ENCODE data around the gene TESK2. TPM values are rescaled to one million over a fixed set of nuclear protein-coding genes. Genes with fewer than 3 reads are reported as not detected.

The TESK2 gene
- total and polyA plus RNA-seq, 2 of the 13 experiments (the other 11 are each of a cell fraction or from before 2014, with no cell fraction given), result 5.5 to 9.6 TPM

DNA sequence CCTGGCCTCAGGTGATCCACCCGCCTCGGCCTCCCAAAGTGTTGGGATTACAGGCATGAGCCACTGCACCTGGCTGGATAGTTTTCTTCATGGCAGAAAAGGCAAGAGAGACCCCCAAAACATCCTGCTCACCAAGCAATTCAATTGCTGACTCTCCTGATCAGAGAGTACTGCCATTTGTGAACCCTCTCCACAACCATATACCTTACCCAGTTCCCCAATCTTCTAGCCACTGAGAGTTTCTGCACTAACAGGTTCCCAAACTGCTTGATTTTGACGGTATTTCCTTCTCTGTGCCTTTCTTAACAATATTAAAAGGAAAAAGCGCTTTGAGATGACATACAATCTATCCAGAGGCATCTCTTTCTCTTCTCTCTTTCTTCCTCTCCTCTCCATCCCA is 110.8 kb downstream of the TESK2 start:
- H4K20me1 ChIP-seq (ENCODE audit: insufficient read depth, low read length), result no peaks in the 10 kb centered on the region
- H3K27ac ChIP-seq (ENCODE audit: extremely low read length, insufficient read depth, low read length), result no peak overlapping the region
- no TSS peak for BruUV-seq (replicated peaks)
- no peak overlapping the region for H3K4me2 ChIP-seq (ENCODE audit: low read depth, low read length)
- H3K9me3 ChIP-seq (ENCODE audit: low read length), result no peaks in the 10 kb centered on the region
- intact Hi-C loops (cut with micrococcal nuclease; ENCODE audit: unreplicated experiment) (loop anchor here (10.0 kb wide), 1 partner anchor 65 kb away; no protein-coding TSS in a partner anchor), in situ Hi-C loops (cut with HindIII; ENCODE audit: extremely low pct_ligation_motif_present, low pct_unique_long_range_greater_than_20kb) (no loop called here)
- H3K79me2 ChIP-seq (ENCODE audit: insufficient read depth, low read length), result no peaks in the 10 kb centered on the region
- POLR2A ChIA-PET, result no interaction called here
- 96% methylated on average over 4 of the region's 4 CpGs for WGBS (ENCODE audit: low lambda C conversion rate)
- H3K36me3 ChIP-seq (replicated peaks in 1 of 2; ENCODE audit: control insufficient read depth in 1 of 2, insufficient read depth in 2 of 2, low read length in 2 of 2), result no peaks in the 10 kb centered on the region
- H3K27me3 ChIP-seq (ENCODE audit: control insufficient read depth in 1 of 2, insufficient read depth in 2 of 2, low read length in 2 of 2), result no peaks in the 10 kb centered on the region
- ATAC-seq (no peak), FAIRE-seq (no peak), DNase-seq (ENCODE audit: low spot score) (no peak)
- no peak overlapping the region for H3K9ac ChIP-seq (ENCODE audit: insufficient read depth, low read depth, low read length)
- peaks cover 9% of the 10 kb centered on the region; the same call in 1 of the 2 replicates for H3K4me1 ChIP-seq (ENCODE audit: insufficient read depth, low read length)
- CTCF ChIA-PET (ENCODE audit: low intra/inter-chr PET ratio, low total read pairs), result no interaction called here
- TF ChIP-seq ZNF572 (CRISPR knock-in tag; IDR thresholded peaks at IDR 0.05) (no peak), ZNF652 (CRISPR knock-in tag; IDR thresholded peaks at IDR 0.05; ENCODE audit: borderline replicate concordance, low read depth) (no peak), ZNF205 (CRISPR knock-in tag; IDR thresholded peaks at IDR 0.05) (no peak), SP1 (IDR thresholded peaks at IDR 0.05) (no peak), SP1 (CRISPR knock-in tag; IDR thresholded peaks at IDR 0.05) (no peak), NFATC3 (CRISPR knock-in tag; IDR thresholded peaks at IDR 0.05) (no peak), RAD21 (CRISPR knock-in tag; IDR thresholded peaks at IDR 0.05) (no peak), ZNF274 (CRISPR knock-in tag; IDR thresholded peaks at IDR 0.05) (no peak)
- TF ChIP-seq, protein P1, sequence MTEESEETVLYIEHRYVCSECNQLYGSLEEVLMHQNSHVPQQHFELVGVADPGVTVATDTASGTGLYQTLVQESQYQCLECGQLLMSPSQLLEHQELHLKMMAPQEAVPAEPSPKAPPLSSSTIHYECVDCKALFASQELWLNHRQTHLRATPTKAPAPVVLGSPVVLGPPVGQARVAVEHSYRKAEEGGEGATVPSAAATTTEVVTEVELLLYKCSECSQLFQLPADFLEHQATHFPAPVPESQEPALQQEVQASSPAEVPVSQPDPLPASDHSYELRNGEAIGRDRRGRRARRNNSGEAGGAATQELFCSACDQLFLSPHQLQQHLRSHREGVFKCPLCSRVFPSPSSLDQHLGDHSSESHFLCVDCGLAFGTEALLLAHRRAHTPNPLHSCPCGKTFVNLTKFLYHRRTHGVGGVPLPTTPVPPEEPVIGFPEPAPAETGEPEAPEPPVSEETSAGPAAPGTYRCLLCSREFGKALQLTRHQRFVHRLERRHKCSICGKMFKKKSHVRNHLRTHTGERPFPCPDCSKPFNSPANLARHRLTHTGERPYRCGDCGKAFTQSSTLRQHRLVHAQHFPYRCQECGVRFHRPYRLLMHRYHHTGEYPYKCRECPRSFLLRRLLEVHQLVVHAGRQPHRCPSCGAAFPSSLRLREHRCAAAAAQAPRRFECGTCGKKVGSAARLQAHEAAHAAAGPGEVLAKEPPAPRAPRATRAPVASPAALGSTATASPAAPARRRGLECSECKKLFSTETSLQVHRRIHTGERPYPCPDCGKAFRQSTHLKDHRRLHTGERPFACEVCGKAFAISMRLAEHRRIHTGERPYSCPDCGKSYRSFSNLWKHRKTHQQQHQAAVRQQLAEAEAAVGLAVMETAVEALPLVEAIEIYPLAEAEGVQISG (CRISPR knock-in tag; IDR thresholded peaks at IDR 0.05), result no peak
- TF ChIP-seq, protein P2, sequence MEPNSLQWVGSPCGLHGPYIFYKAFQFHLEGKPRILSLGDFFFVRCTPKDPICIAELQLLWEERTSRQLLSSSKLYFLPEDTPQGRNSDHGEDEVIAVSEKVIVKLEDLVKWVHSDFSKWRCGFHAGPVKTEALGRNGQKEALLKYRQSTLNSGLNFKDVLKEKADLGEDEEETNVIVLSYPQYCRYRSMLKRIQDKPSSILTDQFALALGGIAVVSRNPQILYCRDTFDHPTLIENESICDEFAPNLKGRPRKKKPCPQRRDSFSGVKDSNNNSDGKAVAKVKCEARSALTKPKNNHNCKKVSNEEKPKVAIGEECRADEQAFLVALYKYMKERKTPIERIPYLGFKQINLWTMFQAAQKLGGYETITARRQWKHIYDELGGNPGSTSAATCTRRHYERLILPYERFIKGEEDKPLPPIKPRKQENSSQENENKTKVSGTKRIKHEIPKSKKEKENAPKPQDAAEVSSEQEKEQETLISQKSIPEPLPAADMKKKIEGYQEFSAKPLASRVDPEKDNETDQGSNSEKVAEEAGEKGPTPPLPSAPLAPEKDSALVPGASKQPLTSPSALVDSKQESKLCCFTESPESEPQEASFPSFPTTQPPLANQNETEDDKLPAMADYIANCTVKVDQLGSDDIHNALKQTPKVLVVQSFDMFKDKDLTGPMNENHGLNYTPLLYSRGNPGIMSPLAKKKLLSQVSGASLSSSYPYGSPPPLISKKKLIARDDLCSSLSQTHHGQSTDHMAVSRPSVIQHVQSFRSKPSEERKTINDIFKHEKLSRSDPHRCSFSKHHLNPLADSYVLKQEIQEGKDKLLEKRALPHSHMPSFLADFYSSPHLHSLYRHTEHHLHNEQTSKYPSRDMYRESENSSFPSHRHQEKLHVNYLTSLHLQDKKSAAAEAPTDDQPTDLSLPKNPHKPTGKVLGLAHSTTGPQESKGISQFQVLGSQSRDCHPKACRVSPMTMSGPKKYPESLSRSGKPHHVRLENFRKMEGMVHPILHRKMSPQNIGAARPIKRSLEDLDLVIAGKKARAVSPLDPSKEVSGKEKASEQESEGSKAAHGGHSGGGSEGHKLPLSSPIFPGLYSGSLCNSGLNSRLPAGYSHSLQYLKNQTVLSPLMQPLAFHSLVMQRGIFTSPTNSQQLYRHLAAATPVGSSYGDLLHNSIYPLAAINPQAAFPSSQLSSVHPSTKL (CRISPR knock-in tag; IDR thresholded peaks at IDR 0.05), result no peak
- no peak overlapping the region for H3K4me3 ChIP-seq (replicated peaks in 1 of 3; ENCODE audit: insufficient read depth in 1 of 3, low read depth in 2 of 3, low read length in 3 of 3)
- H2AFZ ChIP-seq (ENCODE audit: low read length), result no peak overlapping the region
